Right cardiac atrium (tissue), 5 donors: Measurements from ENCODE around the gene STRIP1. TPM values are rescaled to one million over a fixed set of nuclear protein-coding genes. Genes with fewer than 3 reads are reported as not detected.
"Not testable (repeated sequence)": the region's sequence is repeated elsewhere in the genome, so short reads cannot be mapped to it uniquely, and the experiment has no call there.

ENCODE experiments used
- ATAC-seq, 2 donors: fragments of 200-7000 bp; cut with Tn5 transposase; one replicate each; pipeline versions ENCODE4 v1.8.0 to v1.9.1; 2020; ENCODE audit warnings: moderate library complexity in 2 of 2, mild to moderate bottlenecking in 1 of 2
- DNase-seq, 3 donors: peaks; one replicate each; pipeline ENCODE4 v3.0.0-alpha.2; 2020
- H3K27ac ChIP-seq: one replicate; pipeline ENCODE4 v1.5.1; 2013; ENCODE audit warnings: mild to moderate bottlenecking, low read length, control low read depth, moderate library complexity
- H3K27me3 ChIP-seq: one replicate; pipeline ENCODE4 v1.6.1; 2013; ENCODE audit not compliant: control insufficient read depth, insufficient read depth
- H3K4me1 ChIP-seq: one replicate; pipeline ENCODE4 v1.6.1; 2013; ENCODE audit warnings: low read length; ENCODE audit not compliant: control insufficient read depth, insufficient read depth
- H3K4me3 ChIP-seq: one replicate; pipeline ENCODE4 v1.5.1; 2013; ENCODE audit warnings: low read length, control low read depth
- H3K9me3 ChIP-seq: one replicate; pipeline ENCODE4 v1.6.1; 2013; ENCODE audit warnings: low read length; ENCODE audit not compliant: control insufficient read depth
- WGBS: extraction: QIAGEN DNeasy Blood & Tissue Kit; methylation state at CpG from one replicate; pipeline ENCODE4 v1.1.7; 2013; 5-methylcytosine and 5-hydroxymethylcytosine counted together
- intact Hi-C, 4 donors: fragments of 100-400 bp; cut with DNase I; formaldehyde crosslinking; loops; one replicate each; pipeline versions ENCODE4 v1.11.0 to v1.14.0; 2022 to 2023
- polyA plus RNA-seq: library from polyadenylated mRNA; stranded (reverse); fragments of 200-250 nt; gene quantifications from one replicate; pipeline ENCODE4 v1.2.3, GENCODE V29; 2013
- total RNA-seq, 4 donors: library from RNA; stranded (reverse); fragmentation: NEBNext Ultra II Directional; extraction: Animal tissue kit (Norgen Biotek cat#: 25700); gene quantifications; one replicate each; pipeline ENCODE4 v1.2.1, GENCODE V29; 2021
- donor health status: healthy with polysubstance abuse.
- donor health status: DM: no; HTN: yes; CAD: no.
- donor health status: DM: no; HTN: no; CAD: no.
- donor health status: DM: no; HTN: yes; CAD: no; lungs with severe emphysema.
- donor health status: DM: yes; HTN: yes; CAD: no.

STRIP1 gene
- total and polyA plus RNA-seq, 5 donors = 10.8 to 20.5 (median 18.6) TPM

DNA sequence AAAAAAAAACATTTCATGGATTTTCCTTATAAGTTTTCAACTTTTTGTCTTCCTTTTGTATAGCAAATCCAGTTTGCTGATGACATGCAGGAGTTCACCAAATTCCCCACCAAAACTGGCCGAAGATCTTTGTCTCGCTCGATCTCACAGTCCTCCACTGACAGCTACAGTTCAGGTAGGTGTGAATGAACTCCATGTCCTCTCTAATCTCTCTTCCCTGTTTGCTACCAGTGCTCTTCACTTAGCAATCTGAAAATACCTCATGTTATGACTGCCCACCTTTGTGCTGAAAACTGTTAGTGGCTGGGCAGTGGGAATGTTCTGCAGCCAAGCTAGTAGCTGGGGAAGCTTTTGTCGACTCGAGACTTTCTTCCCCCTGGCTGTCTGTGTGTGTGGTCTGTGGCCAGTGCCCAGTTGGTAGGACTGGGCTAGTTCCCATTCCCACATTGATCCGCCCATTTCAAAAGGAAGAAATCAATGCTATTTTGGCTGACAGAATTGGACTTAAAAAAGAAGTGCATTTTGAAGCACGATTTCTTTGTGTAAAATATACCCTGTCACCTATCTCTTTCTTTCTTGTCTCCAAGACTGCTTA is 25.4 kb upstream of the STRIP1 start:
- H3K4me1 ChIP-seq = peaks cover 4% of the 10 kb centered on the region

DNA sequence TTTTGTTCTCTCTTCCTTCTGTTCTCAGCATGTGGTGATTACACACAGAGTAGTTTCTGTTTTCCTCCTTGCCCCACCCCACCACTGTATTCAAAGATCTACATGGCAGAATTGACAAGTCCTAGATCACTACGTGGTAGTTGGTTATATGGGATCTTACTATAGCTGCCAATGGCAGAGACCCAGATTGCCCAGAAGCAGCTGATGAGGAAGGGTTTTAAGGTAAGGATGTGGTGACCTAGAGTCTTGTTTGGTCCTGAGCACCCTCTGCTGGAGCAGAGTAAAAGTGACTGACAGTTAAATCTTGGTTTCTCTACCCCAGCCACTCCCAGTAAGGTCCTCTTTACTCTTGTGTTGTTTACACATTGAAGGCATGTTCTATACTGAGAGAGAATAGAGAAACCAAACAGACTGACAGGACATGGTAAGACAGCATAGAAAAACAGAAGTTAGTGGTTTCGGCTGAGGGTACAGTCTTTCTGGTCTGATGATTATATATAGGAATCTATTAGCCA is 22.8 kb upstream of the STRIP1 start:
- no peaks in the 10 kb centered on the region for H3K4me1 ChIP-seq
- peak; percentile 63 to 76 for ATAC-seq
- H3K9me3 ChIP-seq = no peaks in the 10 kb centered on the region
- whole genome bisulfite sequencing = 57% methylated on average over 2 of the region's 2 CpGs
- no peak overlapping the region for H3K4me3 ChIP-seq
- DNase-seq = no peak
- H3K27me3 ChIP-seq = no peaks in the 10 kb centered on the region
- intact Hi-C loops = no loop called here
- no peak overlapping the region for H3K27ac ChIP-seq

More for the DNA sequence above, 25.4 kb upstream of the STRIP1 start:
- Histone ChIP-seq H3K9me3 (no peaks in the 10 kb centered on the region), H3K27me3 (no peaks in the 10 kb centered on the region), H3K4me3 (no peak overlapping the region), H3K27ac (no peak overlapping the region)
- intact Hi-C loops = no loop called here
- ATAC-seq (no peak), DNase-seq (no peak)
- WGBS = 85% methylated on average over 7 of the region's 7 CpGs

DNA sequence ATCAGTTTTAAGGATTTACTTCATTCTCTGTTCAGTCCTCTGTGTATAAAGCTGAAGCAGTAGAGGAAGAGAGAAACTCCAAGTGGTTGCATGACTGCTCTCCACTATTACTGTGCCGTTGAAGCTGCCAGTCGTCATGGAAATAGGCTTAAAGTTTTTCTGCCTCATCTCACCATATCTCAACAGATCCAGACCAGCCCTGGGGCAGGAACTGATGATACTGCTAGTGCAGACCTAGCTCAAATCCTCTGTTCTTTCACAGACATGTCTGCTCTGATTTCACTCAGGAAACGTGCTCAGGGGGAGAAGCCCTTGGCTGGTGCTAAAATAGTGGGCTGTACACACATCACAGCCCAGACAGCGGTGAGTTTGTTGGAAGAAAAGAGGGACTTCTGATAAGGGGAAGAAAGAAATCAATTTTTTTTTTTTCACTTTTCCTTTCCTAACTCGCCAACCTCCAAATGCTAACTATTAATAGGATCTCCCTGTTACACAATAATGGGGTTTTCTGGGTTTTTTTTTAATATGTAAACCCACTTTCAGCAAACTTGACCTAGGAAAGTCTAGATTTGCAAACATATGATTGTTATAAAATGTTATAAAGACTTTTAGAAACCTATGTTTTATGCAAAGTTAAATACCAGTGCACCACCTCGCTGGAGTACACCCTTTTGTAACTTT is 22.2 kb upstream of the STRIP1 start:
- ATAC-seq (no peak), DNase-seq (no peak)
- Histone ChIP-seq H3K27ac (no peak overlapping the region), H3K27me3 (no peaks in the 10 kb centered on the region), H3K9me3 (no peaks in the 10 kb centered on the region), H3K4me3 (no peak overlapping the region), H3K4me1 (no peaks in the 10 kb centered on the region)
- intact Hi-C loops = no loop called here
- 79% methylated on average over 6 of the region's 6 CpGs for WGBS

DNA sequence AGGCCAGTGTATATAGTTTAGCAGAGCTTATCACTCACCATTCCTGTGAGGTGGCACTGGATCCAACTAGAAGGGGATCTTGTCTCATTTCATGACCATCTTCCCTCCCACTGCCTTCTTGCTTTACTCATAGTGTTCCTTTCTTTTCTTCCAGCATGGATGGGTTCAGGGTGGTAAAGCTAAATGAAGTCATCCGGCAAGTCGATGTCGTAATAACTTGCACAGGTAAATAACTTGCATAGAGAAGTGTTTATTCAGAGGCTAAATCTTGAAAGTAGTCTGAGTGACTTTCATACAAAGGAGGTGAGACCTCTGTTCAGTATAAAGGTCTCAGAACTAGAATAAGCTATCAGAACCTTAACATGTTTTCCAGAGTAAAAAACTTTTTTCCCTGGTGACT is 16.6 kb upstream of the STRIP1 start:
- WGBS = 95% methylated on average over 3 of the region's 3 CpGs
- intact Hi-C loops = no loop called here
- no peaks in the 10 kb centered on the region for H3K4me1 ChIP-seq
- H3K27me3 ChIP-seq = no peaks in the 10 kb centered on the region
- no peak overlapping the region for H3K27ac ChIP-seq
- ATAC-seq = no peak
- H3K4me3 ChIP-seq = no peak overlapping the region
- no peaks in the 10 kb centered on the region for H3K9me3 ChIP-seq
- DNase-seq = no peak

DNA sequence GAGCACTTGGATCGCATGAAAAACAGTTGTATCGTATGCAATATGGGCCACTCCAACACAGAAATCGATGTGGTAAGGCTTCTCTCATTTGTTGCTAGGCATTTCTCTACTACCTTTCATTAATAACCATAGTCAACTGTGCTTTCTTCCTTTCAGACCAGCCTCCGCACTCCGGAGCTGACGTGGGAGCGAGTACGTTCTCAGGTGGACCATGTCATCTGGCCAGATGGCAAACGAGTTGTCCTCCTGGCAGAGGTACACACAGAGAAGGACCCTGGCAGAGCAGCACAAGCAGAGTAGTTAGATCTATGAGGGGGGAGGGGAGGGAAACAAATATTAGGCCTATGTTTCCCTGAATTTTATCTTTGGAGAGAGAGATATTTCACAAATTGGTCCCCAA is 16.0 kb upstream of the STRIP1 start:
- H3K4me1 ChIP-seq = no peaks in the 10 kb centered on the region
- no peaks in the 10 kb centered on the region for H3K27me3 ChIP-seq
- no peaks in the 10 kb centered on the region for H3K9me3 ChIP-seq
- ATAC-seq (no peak), DNase-seq (no peak)
- intact Hi-C loops = no loop called here
- WGBS = 94% methylated on average over 9 of the region's 9 CpGs
- no peak overlapping the region for H3K27ac ChIP-seq
- no peak overlapping the region for H3K4me3 ChIP-seq

DNA sequence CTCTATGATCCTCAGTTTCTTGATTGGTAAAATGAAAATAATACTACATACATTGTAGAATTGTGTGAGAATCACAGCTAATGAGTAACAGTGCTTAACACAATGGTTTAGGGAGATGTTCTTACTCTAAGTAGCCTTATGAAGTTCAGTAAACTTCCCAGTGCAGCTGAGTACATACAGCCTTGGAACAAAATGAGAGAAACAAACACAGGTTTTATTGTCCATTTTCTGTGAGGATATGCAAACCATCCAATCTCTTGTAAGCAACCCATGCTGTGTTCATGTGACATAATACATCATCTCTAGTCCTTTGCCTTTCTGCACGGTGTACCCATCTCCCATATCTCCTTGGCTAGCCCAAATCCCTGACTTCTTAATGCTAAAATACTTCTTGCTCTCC is 14.7 kb upstream of the STRIP1 start:
- 87% methylated on average over 1 of the region's 1 CpG for WGBS
- Histone ChIP-seq H3K9me3 (no peaks in the 10 kb centered on the region), H3K4me1 (no peaks in the 10 kb centered on the region), H3K4me3 (no peak overlapping the region), H3K27ac (no peak overlapping the region), H3K27me3 (no peaks in the 10 kb centered on the region)
- ATAC-seq (no peak), DNase-seq (no peak)
- intact Hi-C loops = no loop called here

DNA sequence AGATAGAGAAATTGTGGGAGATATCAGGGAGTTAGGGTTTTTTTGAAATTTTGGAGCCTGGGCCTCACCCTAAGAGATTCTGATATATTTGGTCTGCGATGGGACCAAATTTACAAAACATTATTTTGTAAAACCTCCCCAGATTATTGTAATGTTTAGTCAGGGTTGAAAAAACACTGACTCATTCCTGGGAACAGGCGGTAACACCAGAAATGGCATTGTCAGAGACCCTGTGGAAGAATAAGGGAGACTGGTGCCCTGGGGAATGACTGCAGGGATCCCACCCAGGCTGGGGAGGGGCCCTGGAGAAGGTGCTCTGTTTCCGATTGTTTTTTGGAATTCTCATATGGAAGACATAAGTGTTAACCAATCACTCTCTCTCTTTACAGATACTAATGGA is 13.1 kb upstream of the STRIP1 start:
- Histone ChIP-seq H3K4me3 (no peak overlapping the region), H3K27me3 (no peaks in the 10 kb centered on the region), H3K27ac (no peak overlapping the region), H3K4me1 (no peaks in the 10 kb centered on the region), H3K9me3 (no peaks in the 10 kb centered on the region)
- ATAC-seq (no peak), DNase-seq (no peak)
- intact Hi-C loops = no loop called here
- WGBS = 88% methylated on average over 3 of the region's 3 CpGs

DNA sequence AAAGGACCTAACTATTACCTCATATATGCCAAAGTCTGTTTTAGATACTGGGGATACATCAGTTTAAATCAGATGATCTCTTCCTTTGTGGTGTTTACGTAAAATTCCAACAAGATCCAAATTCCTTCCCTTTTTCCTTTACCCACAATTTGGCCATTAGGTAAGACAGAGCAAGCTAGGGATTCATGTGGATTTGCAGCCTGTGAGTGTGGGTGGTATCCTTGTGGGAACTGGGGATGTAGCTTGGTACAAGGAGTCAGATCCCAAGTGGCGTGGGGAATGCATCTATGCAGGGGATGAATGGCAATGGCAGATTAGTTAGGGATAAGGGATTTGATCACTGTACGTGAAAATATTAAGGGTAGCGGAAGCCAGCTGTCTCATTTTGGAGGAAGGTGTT is 9.8 kb upstream of the STRIP1 start:
- no peak overlapping the region for H3K27ac ChIP-seq
- H3K4me1 ChIP-seq = no peaks in the 10 kb centered on the region
- 88% methylated on average over 4 of the region's 4 CpGs for WGBS
- H3K4me3 ChIP-seq = no peak overlapping the region
- intact Hi-C loops = no loop called here
- no peaks in the 10 kb centered on the region for H3K27me3 ChIP-seq
- DNase-seq (no peak), ATAC-seq (no peak)
- no peaks in the 10 kb centered on the region for H3K9me3 ChIP-seq

DNA sequence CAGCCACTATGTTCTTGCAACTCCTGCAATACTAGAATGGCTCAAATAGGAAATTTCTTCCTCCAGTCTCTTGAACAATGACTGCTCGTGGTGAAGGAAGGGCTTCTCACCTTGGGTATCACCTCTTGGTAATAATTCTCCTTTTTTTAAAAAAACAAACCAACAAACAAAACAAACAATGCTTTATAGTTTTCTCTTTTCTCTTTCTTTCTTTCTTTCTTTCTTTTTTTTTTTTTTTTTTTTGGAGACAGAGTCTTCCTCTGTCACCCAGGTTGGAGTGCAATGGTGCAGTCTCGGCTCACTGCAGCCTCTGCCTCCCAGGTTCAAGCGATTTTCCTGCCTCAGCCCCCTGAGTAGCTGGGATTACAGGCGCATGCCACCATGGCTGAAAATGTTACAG is 3.7 kb upstream of the STRIP1 start:
- H3K27ac ChIP-seq, H3K27me3 ChIP-seq, H3K9me3 ChIP-seq, ATAC-seq, H3K4me3 ChIP-seq, intact Hi-C loops, H3K4me1 ChIP-seq, DNase-seq: not testable (repeated sequence)
- 72% methylated on average over 4 of the region's 4 CpGs for WGBS

DNA sequence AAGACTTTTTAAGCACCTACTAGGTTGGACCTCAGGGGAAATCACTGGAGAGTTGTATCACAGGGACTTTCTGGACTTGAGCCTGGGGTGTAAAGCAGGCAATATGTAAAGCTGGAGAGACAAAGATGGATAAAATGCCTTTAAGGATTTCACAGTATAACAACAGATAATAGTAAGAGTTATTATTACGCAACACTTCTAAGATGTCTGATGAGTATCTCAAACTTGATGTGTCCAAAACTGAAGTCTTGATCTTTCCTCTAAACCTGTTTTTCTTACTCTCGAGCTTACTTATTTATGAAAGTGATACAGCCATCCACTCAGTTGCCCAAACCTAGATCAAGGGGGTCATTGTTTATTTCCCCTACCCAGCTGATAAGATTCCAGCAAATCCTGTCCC is 2.1 kb upstream of the STRIP1 start:
- intact Hi-C loops = no loop called here
- DNase-seq = no peak
- no peak overlapping the region for H3K4me3 ChIP-seq
- 93% methylated on average over 2 of the region's 2 CpGs for WGBS
- ATAC-seq = no peak
- H3K9me3 ChIP-seq = no peaks in the 10 kb centered on the region
- H3K4me1 ChIP-seq = no peaks in the 10 kb centered on the region
- no peak overlapping the region for H3K27ac ChIP-seq
- no peaks in the 10 kb centered on the region for H3K27me3 ChIP-seq

DNA sequence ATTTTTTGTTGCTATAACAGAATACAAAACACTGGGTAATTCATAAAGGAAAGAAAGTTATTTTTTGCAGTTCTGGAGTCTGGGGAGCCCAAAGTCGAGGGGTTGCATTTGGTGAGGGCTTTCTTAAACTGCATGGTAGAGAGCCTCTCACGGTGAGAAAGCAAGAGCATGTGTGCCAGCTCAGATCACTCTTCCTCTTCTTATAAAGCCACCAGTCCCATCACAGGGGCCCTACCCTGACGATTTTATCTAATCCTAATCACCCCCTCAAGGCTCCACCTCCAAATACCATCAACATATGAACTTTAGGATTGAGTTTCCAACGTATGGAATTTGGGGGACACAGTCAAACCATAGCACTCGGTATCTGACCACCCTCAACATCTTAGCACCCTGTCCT is 1.0 kb upstream of the STRIP1 start:
- WGBS = 86% methylated on average over 5 of the region's 5 CpGs
- no peak overlapping the region for H3K27ac ChIP-seq
- intact Hi-C loops = no loop called here

More for the DNA sequence above, 1.0 kb upstream of the STRIP1 start:
- no peaks in the 10 kb centered on the region for H3K4me1 ChIP-seq
- peak in 1 of 3 donors; percentile 7 for DNase-seq
- H3K27me3 ChIP-seq = no peaks in the 10 kb centered on the region
- no peak overlapping the region for H3K4me3 ChIP-seq
- H3K9me3 ChIP-seq = no peaks in the 10 kb centered on the region
- no peak for ATAC-seq
